Right lobe of liver (tissue), 4 donors: ENCODE data around the gene TRIM56.
A peak's percentile ranks its signal among the peaks of the same experiment; 100 is the strongest.

Source experiments
- POLR2A ChIP-seq: fragments of 450-650 bp; IDR thresholded peaks from one replicate; pipeline ENCODE4 v1.6.1; 2017; ENCODE audit warnings: antibody characterized with exemption, mild to moderate bottlenecking
- TF ChIP-seq, protein P1 (sequence below), 4 donors: fragments of 200-600 bp in 3 of 4; fragments of 450-650 bp in 1 of 4; IDR thresholded peaks; one replicate each; pipeline versions ENCODE4 v1.5.1 to v1.8.0; 2016 to 2022; ENCODE audit warnings: antibody characterized with exemption in 4 of 4, mild to moderate bottlenecking in 2 of 4
- donor health status: DM: no; HTN: no; CAD: no.
- donor health status: DM: no; HTN: no; CAD: no.
- donor health status: DM: no; HTN: yes; CAD: no.

- TF ChIP-seq POLR2A = peak; percentile 51
- TF ChIP-seq, protein P1, sequence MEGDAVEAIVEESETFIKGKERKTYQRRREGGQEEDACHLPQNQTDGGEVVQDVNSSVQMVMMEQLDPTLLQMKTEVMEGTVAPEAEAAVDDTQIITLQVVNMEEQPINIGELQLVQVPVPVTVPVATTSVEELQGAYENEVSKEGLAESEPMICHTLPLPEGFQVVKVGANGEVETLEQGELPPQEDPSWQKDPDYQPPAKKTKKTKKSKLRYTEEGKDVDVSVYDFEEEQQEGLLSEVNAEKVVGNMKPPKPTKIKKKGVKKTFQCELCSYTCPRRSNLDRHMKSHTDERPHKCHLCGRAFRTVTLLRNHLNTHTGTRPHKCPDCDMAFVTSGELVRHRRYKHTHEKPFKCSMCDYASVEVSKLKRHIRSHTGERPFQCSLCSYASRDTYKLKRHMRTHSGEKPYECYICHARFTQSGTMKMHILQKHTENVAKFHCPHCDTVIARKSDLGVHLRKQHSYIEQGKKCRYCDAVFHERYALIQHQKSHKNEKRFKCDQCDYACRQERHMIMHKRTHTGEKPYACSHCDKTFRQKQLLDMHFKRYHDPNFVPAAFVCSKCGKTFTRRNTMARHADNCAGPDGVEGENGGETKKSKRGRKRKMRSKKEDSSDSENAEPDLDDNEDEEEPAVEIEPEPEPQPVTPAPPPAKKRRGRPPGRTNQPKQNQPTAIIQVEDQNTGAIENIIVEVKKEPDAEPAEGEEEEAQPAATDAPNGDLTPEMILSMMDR (IDR thresholded peaks at IDR 0.05) = no peak
Measured at GRCh38 chr7:101121991-101122932, 37.0 kb downstream of the TRIM56 start.
